Cardiac fibroblast (primary cell): ENCODE data around the gene ARID3A.

Experiments
- DNase-seq, 2 donors: peaks; one replicate each; pipeline versions ENCODE4 v3.0.0 to v3.0.0-alpha.2; 2010; ENCODE audit warnings: low read depth in 2 of 2
- H3K4me3 ChIP-seq, 2 donors: replicated peaks in 1 of 2; 1 replicate in 1 of 2; 2 replicates in 1 of 2; pipeline ENCODE4 v1.5.1; 2011; ENCODE audit warnings: low read depth in 2 of 2, low read length in 2 of 2, mild to moderate bottlenecking in 2 of 2, moderate library complexity in 1 of 2
- CTCF ChIP-seq: IDR thresholded peaks from one replicate; pipeline ENCODE4 v1.5.1; 2011; ENCODE audit warnings: low read depth, mild to moderate bottlenecking, low read length, inconsistent platforms

ARID3A gene

GRCh38 chr19:966485-967088, 40.8 kb downstream of the ARID3A start:
- no peak for TF ChIP-seq CTCF
- DNase-seq = no peak
- no peak overlapping the region for H3K4me3 ChIP-seq

GRCh38 chr19:970695-971094, 44.9 kb downstream of the ARID3A start:
- DNase-seq = peak in 1 of 2 donors; percentile 33
- no peak overlapping the region for H3K4me3 ChIP-seq
- TF ChIP-seq CTCF = peak; percentile 63

GRCh38 chr19:971795-972194, 46.0 kb downstream of the ARID3A start:
- no peak for TF ChIP-seq CTCF
- H3K4me3 ChIP-seq = no peak overlapping the region
- no peak for DNase-seq

GRCh38 chr19:972281-972680, 46.4 kb downstream of the ARID3A start:
- DNase-seq = no peak
- TF ChIP-seq CTCF = no peak
- H3K4me3 ChIP-seq = no peak overlapping the region

- no peak for TF ChIP-seq CTCF
- no peak for DNase-seq
- no peak overlapping the region for H3K4me3 ChIP-seq
Measured at GRCh38 chr19:973726-974563, 48.1 kb downstream of the ARID3A start.

- no peak for DNase-seq
- TF ChIP-seq CTCF = no peak
- H3K4me3 ChIP-seq = no peak overlapping the region
Measured at GRCh38 chr19:974564-975257, 48.9 kb downstream of the ARID3A start.
